Hippocampal formation (tissue), 2 donors: Measurements from ENCODE around the gene CAPN10.

Experiments used
- DNase-seq, 2 donors: peaks; one replicate each; lab custom pipeline; 2025; lab: John Stamatoyannopoulos, UW

The CAPN10 gene

GRCh38 chr2:240563951-240564560, 22.5 kb upstream of the CAPN10 start:
- no peak for DNase-seq

- no peak for DNase-seq
Measured at GRCh38 chr2:240564561-240565332, 21.8 kb upstream of the CAPN10 start.

- DNase-seq = peak in 1 of 2 donors; percentile 29
Measured at GRCh38 chr2:240565333-240566202, 21.0 kb upstream of the CAPN10 start.

- DNase-seq = peak; percentile 83 to 86
Measured at GRCh38 chr2:240566203-240567136, 20.1 kb upstream of the CAPN10 start.

GRCh38 chr2:240567137-240567871, 19.2 kb upstream of the CAPN10 start:
- DNase-seq = no peak

- DNase-seq = no peak
Measured at GRCh38 chr2:240567872-240568677, 18.5 kb upstream of the CAPN10 start, which contains the start of gene RNPEPL1. RNPEPL1 (plus strand) TSS chr2:240568484; CDS start chr2:240568587, 103 bp downstream.

- DNase-seq = peak; percentile 55 to 57
Measured at GRCh38 chr2:240568678-240569522, 17.6 kb upstream of the CAPN10 start.

- no peak for DNase-seq
Measured at GRCh38 chr2:240569523-240569997, 17.0 kb upstream of the CAPN10 start.

GRCh38 chr2:240569998-240570530, 16.5 kb upstream of the CAPN10 start:
- DNase-seq = no peak

- no peak for DNase-seq
Measured at GRCh38 chr2:240570531-240571313, 15.8 kb upstream of the CAPN10 start.

- no peak for DNase-seq
Measured at GRCh38 chr2:240571314-240571973, 15.1 kb upstream of the CAPN10 start.

GRCh38 chr2:240572141-240573031, 14.1 kb upstream of the CAPN10 start:
- no peak for DNase-seq

GRCh38 chr2:240573071-240573515, 13.4 kb upstream of the CAPN10 start:
- no peak for DNase-seq

GRCh38 chr2:240573516-240574385, 12.8 kb upstream of the CAPN10 start:
- DNase-seq = no peak
